HepG2 (cell line): ENCODE measurements around the gene TROAP. TPM values are rescaled to one million over a fixed set of nuclear protein-coding genes. Genes with fewer than 3 reads are reported as not detected.
A peak's percentile ranks its signal among the peaks of the same experiment; 100 is the strongest.

ENCODE experiments used
- ATAC-seq: fragments of 200-7000 bp; cut with Tn5 transposase; 3 replicates; pipeline ENCODE4 v1.9.1; 2020; ENCODE audit warnings: mild to moderate bottlenecking, moderate library complexity
- Bru-seq: library from RNA; stranded (reverse); fragments of 400-500 nt; gene quantifications from one replicate; lab custom pipeline; 2021; lab: Mats Ljungman, UMichigan
- BruChase-seq, 2 experiments: library from RNA; stranded (reverse); fragments of 400-500 nt; gene quantifications; one replicate each; lab custom pipeline; 2021; lab: Mats Ljungman, UMichigan
- BruUV-seq: library from RNA; stranded (reverse); fragments of 400-500 nt; replicated peaks from 2 replicates; lab custom pipeline; 2021; lab: Mats Ljungman, UMichigan
- CTCF ChIA-PET: fragments of 300-600 bp; formaldehyde crosslinking; extraction: SDS; loops from one replicate; lab custom pipeline; 2021; ENCODE audit warnings: low total read pairs, inconsistent platforms, low intra/inter-chr PET ratio; lab: Yijun Ruan, JAX
- POLR2A ChIA-PET: fragments of 350-600 bp; sonication (Branson Sonifier 250); formaldehyde crosslinking; loops from one replicate; lab custom pipeline; 2020; ENCODE audit warnings: antibody characterized with exemption, inconsistent platforms; lab: Yijun Ruan, JAX
- DNase-seq: peaks from one replicate; pipeline ENCODE4 v3.0.0-alpha.2; 2015; ENCODE audit warnings: low spot score
- FAIRE-seq: peaks from 3 replicates; lab custom pipeline; 2011; peaks lifted over from hg19 to GRCh38; lab: Jason Lieb, UNC
- H2AFZ ChIP-seq: one replicate; pipeline ENCODE4 v1.6.1; 2011; ENCODE audit warnings: low read length, inconsistent platforms
- H3K27ac ChIP-seq: fragments of 300-600 bp; 3 replicates; pipeline ENCODE4 v1.8.0; 2011; ENCODE audit warnings: mixed run types, mild to moderate bottlenecking, mixed read lengths, low read length, inconsistent platforms; ENCODE audit not compliant: insufficient read depth; ENCODE audit errors: extremely low read length
- H3K27me3 ChIP-seq, 2 experiments: fragments of 200-600 bp in 1 of 2; 2 replicates in 1 of 2; 3 replicates in 1 of 2; pipeline versions ENCODE4 v1.6.0 to v1.8.0; 2011; ENCODE audit warnings: low read length in 2 of 2, mild to moderate bottlenecking in 2 of 2, moderate library complexity in 2 of 2, inconsistent platforms in 1 of 2; ENCODE audit not compliant: insufficient read depth in 2 of 2, control insufficient read depth in 1 of 2
- H3K36me3 ChIP-seq, 2 experiments: fragments of 200-600 bp in 1 of 2; replicated peaks in 1 of 2; 2 replicates in 1 of 2; 3 replicates in 1 of 2; pipeline versions ENCODE4 v1.5.1 to v1.8.0; 2011; ENCODE audit warnings: low read length in 2 of 2, inconsistent platforms in 1 of 2; ENCODE audit not compliant: insufficient read depth in 2 of 2, control insufficient read depth in 1 of 2
- H3K4me1 ChIP-seq: 2 replicates; pipeline ENCODE4 v1.5.1; 2012; ENCODE audit warnings: low read length, inconsistent platforms; ENCODE audit not compliant: insufficient read depth
- H3K4me2 ChIP-seq: 2 replicates; pipeline ENCODE4 v1.6.0; 2011; ENCODE audit warnings: low read depth, low read length, inconsistent platforms
- H3K4me3 ChIP-seq, 3 experiments: fragments of 200-600 bp in 1 of 3; sonication (generic), shearing (Covaris generic) in 1 of 3; replicated peaks in 1 of 3; 2 replicates each; pipeline ENCODE4 v1.5.1; 2011 to 2016; ENCODE audit warnings: low read length in 3 of 3, inconsistent platforms in 2 of 3, low read depth in 2 of 3, mild to moderate bottlenecking in 2 of 3, control low read depth in 1 of 3, mixed read lengths in 1 of 3; ENCODE audit not compliant: insufficient read depth in 1 of 3
- H3K79me2 ChIP-seq: one replicate; pipeline ENCODE4 v1.6.1; 2011; ENCODE audit warnings: low read length, inconsistent platforms; ENCODE audit not compliant: insufficient read depth
- H3K9ac ChIP-seq: 2 replicates; pipeline ENCODE4 v1.6.0; 2011; ENCODE audit warnings: mild to moderate bottlenecking, low read depth, low read length, inconsistent platforms; ENCODE audit not compliant: insufficient read depth
- H3K9me3 ChIP-seq: 2 replicates; pipeline ENCODE4 v1.5.1; 2012; ENCODE audit warnings: mild to moderate bottlenecking, low read length
- H4K20me1 ChIP-seq: 2 replicates; pipeline ENCODE4 v1.6.0; 2011; ENCODE audit warnings: inconsistent platforms, mild to moderate bottlenecking, low read length, moderate library complexity; ENCODE audit not compliant: insufficient read depth
- DPF2 ChIP-seq: sonication (generic); formaldehyde crosslinking; IDR thresholded peaks from 2 replicates; pipeline ENCODE4 v1.4.0; 2020; ENCODE audit warnings: mild to moderate bottlenecking, low read depth, missing genetic modification reagents, borderline replicate concordance
- FOXP1 ChIP-seq, 2 experiments: fragments of 450-650 bp in 1 of 2; IDR thresholded peaks; 2 replicates each; pipeline ENCODE4 v1.6.1; 2017 to 2018; ENCODE audit warnings: antibody characterized with exemption in 1 of 2
- GABPB1 ChIP-seq: IDR thresholded peaks from 2 replicates; pipeline ENCODE4 v1.6.1; 2016; ENCODE audit warnings: mild to moderate bottlenecking, missing genetic modification reagents, moderate library complexity, missing compliant biosample characterization
- HNF4A ChIP-seq: sonication (generic); formaldehyde crosslinking; IDR thresholded peaks from 2 replicates; pipeline ENCODE4 v1.4.0; 2020; ENCODE audit warnings: missing genetic modification reagents
- MTERF4 ChIP-seq: sonication (generic); formaldehyde crosslinking; IDR thresholded peaks from 2 replicates; pipeline ENCODE4 v1.8.0; 2023; ENCODE audit warnings: mild to moderate bottlenecking, missing genetic modification reagents
- NCOA2 ChIP-seq: sonication (generic); formaldehyde crosslinking; IDR thresholded peaks from 2 replicates; pipeline ENCODE4 v1.8.0; 2022; ENCODE audit warnings: inconsistent platforms
- NCOR1 ChIP-seq: fragments of 200-600 bp; sonication (generic); IDR thresholded peaks from 2 replicates; pipeline ENCODE4 v1.7.0; 2017; ENCODE audit warnings: antibody characterized with exemption, low read length, borderline replicate concordance
- NPAS2 ChIP-seq: sonication (generic); formaldehyde crosslinking; IDR thresholded peaks from 2 replicates; pipeline ENCODE4 v1.8.0; 2022; ENCODE audit warnings: mild to moderate bottlenecking, missing genetic modification reagents, borderline replicate concordance
- RFXAP ChIP-seq: sonication (generic); formaldehyde crosslinking; IDR thresholded peaks from 2 replicates; pipeline ENCODE4 v1.4.0; 2020; ENCODE audit warnings: missing genetic modification reagents, borderline replicate concordance
- STAT6 ChIP-seq: sonication (generic); formaldehyde crosslinking; IDR thresholded peaks from 2 replicates; pipeline ENCODE4 v1.4.0; 2020; ENCODE audit warnings: missing genetic modification reagents, mild to moderate bottlenecking, borderline replicate concordance
- ZBTB38 ChIP-seq: sonication (generic); formaldehyde crosslinking; IDR thresholded peaks from 2 replicates; pipeline ENCODE4 v1.5.1; 2020; ENCODE audit warnings: mild to moderate bottlenecking, missing genetic modification reagents
- ZNF230 ChIP-seq: sonication (generic); formaldehyde crosslinking; IDR thresholded peaks from 2 replicates; pipeline ENCODE4 v1.4.0; 2020; ENCODE audit warnings: mild to moderate bottlenecking, missing genetic modification reagents
- ZNF354B ChIP-seq: sonication (generic); formaldehyde crosslinking; IDR thresholded peaks from 2 replicates; pipeline ENCODE4 v1.8.0; 2022; ENCODE audit warnings: mild to moderate bottlenecking, missing genetic modification reagents
- ZNF589 ChIP-seq: sonication (generic); formaldehyde crosslinking; conservative IDR thresholded peaks from 2 replicates; pipeline ENCODE4 v1.8.0; 2022; ENCODE audit warnings: mild to moderate bottlenecking, moderate library complexity, missing genetic modification reagents
- WGBS: methylation state at CpG from one replicate; pipeline ENCODE4 v1.1.6; 2017; ENCODE audit warnings: low lambda C conversion rate; 5-methylcytosine and 5-hydroxymethylcytosine counted together
- in situ Hi-C: cut with HindIII; loops from 2 replicates; pipeline ENCODE4 v1.10.0; 2017; ENCODE audit warnings: low pct_unique_long_range_greater_than_20kb; ENCODE audit not compliant: extremely low pct_ligation_motif_present
- intact Hi-C: fragments of 100-400 bp; cut with micrococcal nuclease; formaldehyde crosslinking; loops from one replicate; pipeline ENCODE4 v1.10.0; 2022; ENCODE audit not compliant: unreplicated experiment
- long read RNA-seq, 2 experiments: library from RNA in 1 of 2; library from polyadenylated mRNA in 1 of 2; stranded (forward) in 1 of 2; unstranded in 1 of 2; transcript quantifications; one replicate each; pipeline ENCODE4 v2.0.0, GENCODE V29; 2019 to 2022
- polyA minus RNA-seq, 3 experiments: library from RNA; depleted of rRNA, polyadenylated mRNA; stranded (reverse); fragments of >200 nt; gene quantifications; 2 replicates each; pipeline ENCODE4 v1.2.3, GENCODE V29; 2011; ENCODE audit warnings: low replicate concordance in 1 of 3
- polyA plus RNA-seq, 8 experiments: library from polyadenylated mRNA; depleted of rRNA in 3 of 8; stranded (reverse) in 7 of 8; unstranded in 1 of 8; fragments of >200 nt; fragmentation: Illumina TruSeq in 4 of 8; extraction: Trizol in 4 of 8; gene quantifications; 2 replicates each; pipeline versions ENCODE4 v1.2.1 to v1.2.3, GENCODE V29; 2011 to 2016; ENCODE audit warnings: low read depth in 4 of 8, missing spikeins in 1 of 8, mixed read lengths in 1 of 8; ENCODE audit not compliant: insufficient read depth in 1 of 8
- total RNA-seq, 5 experiments: library from RNA; depleted of rRNA; stranded (reverse); fragments of >200 nt; fragmentation: Illumina TruSeq; extraction: Trizol; gene quantifications; 2 replicates each; pipeline ENCODE4 v1.2.3, GENCODE V29; 2016; ENCODE audit warnings: low read depth in 1 of 5

TROAP gene
- total RNA-seq (2016; rRNA removed; fragmentation: Illumina TruSeq; extraction: Trizol) (27.0 and 30.9 TPM in 2 replicates), polyA plus RNA-seq (2011; rRNA removed) (14.8 and 22.5 TPM in 2 replicates), polyA minus RNA-seq (2011; rRNA and poly(A)+ RNA removed; ENCODE audit: low replicate concordance) (20.0 and 123 TPM in 2 replicates), Bru-seq, nascent RNA (percentile 56 among the genes with signal in this experiment), BruChase-seq, experiment 1, labeled RNA remaining after a 6-hour chase (percentile 68 among the genes with signal in this experiment), BruChase-seq, experiment 2, labeled RNA remaining after a 2-hour chase (percentile 63 among the genes with signal in this experiment)
- total RNA-seq (2016; cell fraction: cytosol; rRNA removed; fragmentation: Illumina TruSeq; extraction: Trizol; ENCODE audit: low read depth) = 39.0 and 40.8 TPM in 2 replicates
- total RNA-seq (2016; cell fraction: insoluble cytoplasmic fraction; rRNA removed; fragmentation: Illumina TruSeq; extraction: Trizol) = 23.8 and 32.4 TPM in 2 replicates
- total RNA-seq (2016; cell fraction: membrane; rRNA removed; fragmentation: Illumina TruSeq; extraction: Trizol) = 29.7 and 31.6 TPM in 2 replicates
- 29.6 and 32.8 TPM in 2 replicates for total RNA-seq (2016; cell fraction: nucleus; rRNA removed; fragmentation: Illumina TruSeq; extraction: Trizol)
- 5.9 and 12.4 TPM in 2 replicates for polyA plus RNA-seq (2011; cell fraction: cytosol; rRNA removed)
- polyA plus RNA-seq (2011; cell fraction: nucleus; rRNA removed) = 41.8 and 61.6 TPM in 2 replicates
- polyA plus RNA-seq (2012) = 10.3 and 16.7 TPM in 2 replicates
- 31.5 and 36.5 TPM in 2 replicates for polyA plus RNA-seq (2016; cell fraction: cytosol; fragmentation: Illumina TruSeq; extraction: Trizol; ENCODE audit: low read depth)
- 34.0 and 36.9 TPM in 2 replicates for polyA plus RNA-seq (2016; cell fraction: insoluble cytoplasmic fraction; fragmentation: Illumina TruSeq; extraction: Trizol; ENCODE audit: low read depth)
- polyA plus RNA-seq (2016; cell fraction: membrane; fragmentation: Illumina TruSeq; extraction: Trizol; ENCODE audit: low read depth) = 22.9 and 31.7 TPM in 2 replicates
- polyA plus RNA-seq (2016; cell fraction: nucleus; fragmentation: Illumina TruSeq; extraction: Trizol; ENCODE audit: insufficient read depth, low read depth) = 91.9 and 95.0 TPM in 2 replicates
- 6.9 and 7.2 TPM in 2 replicates for polyA minus RNA-seq (2011; cell fraction: cytosol; rRNA and poly(A)+ RNA removed)
- polyA minus RNA-seq (2011; cell fraction: nucleus; rRNA and poly(A)+ RNA removed) = 28.0 and 47.6 TPM in 2 replicates
- long read RNA-seq, experiment 1, transcript TROAP-207 (4 exons, 623 nt) = major isoform, 10 of 29 reads
- long read RNA-seq, experiment 1, partial matches to known transcripts = 4 of 29 reads
- long read RNA-seq, experiment 1, other reads (novel, unspliced or antisense) = 9 of 29 reads
- long read RNA-seq, experiment 2, partial matches to known transcripts = 4 of 11 reads
- long read RNA-seq, experiment 2, other reads (novel, unspliced or antisense) = 4 of 11 reads

DNA sequence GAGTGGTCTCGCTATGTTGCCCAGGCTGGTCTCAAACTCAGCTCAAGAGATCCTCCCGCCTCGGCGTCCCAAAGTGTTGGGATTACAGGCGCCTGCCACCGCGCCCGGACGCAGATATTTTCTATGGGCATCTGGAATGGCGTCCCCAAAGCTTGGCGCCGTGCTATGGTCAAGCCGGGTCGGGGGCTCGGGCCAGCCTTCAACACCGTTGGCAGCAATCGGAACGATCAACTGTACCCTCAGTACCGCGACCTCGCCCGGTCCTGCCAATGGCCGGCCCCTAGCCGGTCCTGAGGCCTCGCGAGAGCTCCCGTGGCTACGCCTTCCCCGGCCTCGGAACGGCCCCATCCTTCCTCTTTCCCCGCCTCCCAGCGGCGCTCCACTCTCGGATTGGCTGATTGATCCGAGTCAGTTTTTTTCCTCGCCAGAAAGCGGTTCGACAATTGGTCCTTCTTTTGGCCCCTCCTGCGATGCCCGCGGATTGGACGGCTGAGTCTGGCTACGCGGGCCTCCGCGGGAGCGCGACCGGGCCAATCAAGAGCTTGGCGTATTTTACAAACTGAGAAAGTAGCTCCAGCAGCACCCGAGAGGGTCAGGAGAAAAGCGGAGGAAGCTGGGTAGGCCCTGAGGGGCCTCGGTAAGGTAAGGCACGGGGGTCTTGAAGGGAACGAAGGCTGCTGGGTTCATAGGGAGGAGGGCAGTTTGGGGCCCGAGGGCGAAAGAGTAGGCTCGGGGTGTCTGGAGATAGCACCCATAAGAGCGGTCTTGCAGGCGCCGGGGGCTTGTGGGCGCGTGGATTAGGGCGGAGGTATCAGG is at the start of gene TROAP:
Gene TROAP (plus strand): TSS at position 548 of the 816 bp plus-strand sequence. CDS start 354 bp downstream, outside the sequence.
- peak within 1 kb of the TSS; percentile 95 for H3K4me2 ChIP-seq
- POLR2A ChIA-PET = interaction anchor here (0.6 to 2.2 kb wide), 20 partner anchors 9 to 418 kb away, joined by 3 to 18 read pairs (median 4); partner anchors contain the start of genes DNAJC22, MCRS1, PRPF40B and SPATS2
- H3K9ac ChIP-seq = peak within 1 kb of the TSS; percentile 86
- peaks cover 0 to 4% of the 10 kb centered on the region in 2 experiments; a peak in 1 of 5 replicates for H3K27me3 ChIP-seq
- no peaks in the 10 kb centered on the region for H4K20me1 ChIP-seq
- peak within 1 kb of the TSS; percentile 81 to 98 (median 96) for H3K4me3 ChIP-seq
- ATAC-seq (peak; percentile 99), FAIRE-seq (peak; percentile 91), DNase-seq (peak; percentile 97)
- CTCF ChIA-PET = no interaction called here
- H3K79me2 ChIP-seq = peaks cover 8% of the 10 kb centered on the region
- WGBS = 3% methylated on average over 26 of the region's 65 CpGs
- peaks cover 15% of the 10 kb centered on the region for H3K4me1 ChIP-seq
- in situ Hi-C loops = no loop called here
- peaks cover 10 to 22% of the 10 kb centered on the region in 2 experiments for H3K36me3 ChIP-seq
- BruUV-seq = no TSS peak
- H3K27ac ChIP-seq = peak within 1 kb of the TSS; percentile 75
- H3K9me3 ChIP-seq = no peaks in the 10 kb centered on the region
- intact Hi-C loops = loop anchor here (1.0 kb wide), 1 partner anchor 24 kb away; no protein-coding TSS in a partner anchor
- peak within 1 kb of the TSS; percentile 54 for H2AFZ ChIP-seq
- TF ChIP-seq NCOA2 (CRISPR knock-in tag) = no peak
- TF ChIP-seq DPF2 (CRISPR knock-in tag) = no peak
- TF ChIP-seq FOXP1 (IDR thresholded peaks at IDR 0.05) = no peak
- TF ChIP-seq FOXP1 (CRISPR knock-in tag; IDR thresholded peaks at IDR 0.05) = no peak
- no peak for TF ChIP-seq ZBTB38 (CRISPR knock-in tag)
- no peak for TF ChIP-seq NPAS2 (CRISPR knock-in tag)
- TF ChIP-seq ZNF230 = no peak
- no peak for TF ChIP-seq NCOR1
- peak; percentile 75; the same call in 1 of the 2 replicates for TF ChIP-seq RFXAP (CRISPR knock-in tag)
- no peak for TF ChIP-seq ZNF589
- TF ChIP-seq ZNF354B = no peak
- no peak for TF ChIP-seq STAT6 (CRISPR knock-in tag)
- TF ChIP-seq HNF4A = no peak
- no peak for TF ChIP-seq MTERF4
- TF ChIP-seq GABPB1 = peak; percentile 78; the same call in 1 of the 2 replicates
